ENCODE measurements around the gene KCNB1.
"Not testable (repeated sequence)": the region's sequence is repeated elsewhere in the genome, so short reads cannot be mapped to it uniquely, and the experiment has no call there.

KCNB1 gene

GRCh38 chr20:49430320-49430719, 52.1 kb downstream of the KCNB1 start:
- DNase-seq: no peak

- DNase-seq: no peak
Measured at GRCh38 chr20:49427751-49428518, 54.5 kb downstream of the KCNB1 start.

GRCh38 chr20:49426873-49427272, 55.6 kb downstream of the KCNB1 start:
- no peak for DNase-seq

GRCh38 chr20:49426395-49426794, 56.1 kb downstream of the KCNB1 start:
- DNase-seq: no peak

GRCh38 chr20:49424536-49424935, 57.9 kb downstream of the KCNB1 start:
- no peak for DNase-seq

- no peak for DNase-seq
Measured at GRCh38 chr20:49422161-49422560, 60.3 kb downstream of the KCNB1 start.

- no peak for DNase-seq
Measured at GRCh38 chr20:49420811-49421295, 61.6 kb downstream of the KCNB1 start.

GRCh38 chr20:49420292-49420691, 62.2 kb downstream of the KCNB1 start:
- no peak for DNase-seq

GRCh38 chr20:49419785-49420184, 62.7 kb downstream of the KCNB1 start:
- DNase-seq: no peak

GRCh38 chr20:49418809-49419208, 63.7 kb downstream of the KCNB1 start:
- DNase-seq: no peak

- DNase-seq: no peak
Measured at GRCh38 chr20:49417843-49418555, 64.5 kb downstream of the KCNB1 start.

GRCh38 chr20:49415668-49416044, 66.8 kb downstream of the KCNB1 start:
- DNase-seq: no peak

GRCh38 chr20:49415005-49415667, 67.3 kb downstream of the KCNB1 start:
- DNase-seq: no peak

GRCh38 chr20:49413677-49414076, 68.8 kb downstream of the KCNB1 start:
- no peak for DNase-seq

- no peak for DNase-seq
Measured at GRCh38 chr20:49412953-49413352, 69.5 kb downstream of the KCNB1 start.

- DNase-seq: no peak
Measured at GRCh38 chr20:49412254-49412653, 70.2 kb downstream of the KCNB1 start.

- DNase-seq: no peak
Measured at GRCh38 chr20:49411221-49411925, 71.1 kb downstream of the KCNB1 start.

GRCh38 chr20:49409975-49410621, 72.4 kb downstream of the KCNB1 start:
- not testable (repeated sequence) for DNase-seq

- DNase-seq: no peak
Measured at GRCh38 chr20:49409302-49409974, 73.0 kb downstream of the KCNB1 start.

- no peak for DNase-seq
Measured at GRCh38 chr20:49408509-49409104, 73.9 kb downstream of the KCNB1 start.

GRCh38 chr20:49406666-49407065, 75.8 kb downstream of the KCNB1 start:
- no peak for DNase-seq

GRCh38 chr20:49405696-49406095, 76.8 kb downstream of the KCNB1 start:
- DNase-seq: no peak
